Gastrocnemius medialis (tissue), 4 donors: ENCODE data around the gene NHLRC4.

ENCODE experiments used
- CTCF ChIP-seq, 5 experiments: fragments of 450-650 bp in 3 of 5; fragments of 200-600 bp in 2 of 5; sonication (generic) in 2 of 5; IDR thresholded peaks in 4 of 5; conservative IDR thresholded peaks in 1 of 5; 1 replicate in 4 of 5; 2 replicates in 1 of 5; pipeline ENCODE4 v1.5.1; 2016 to 2019; ENCODE audit warnings: antibody characterized with exemption in 5 of 5, mild to moderate bottlenecking in 3 of 5, moderate library complexity in 3 of 5
- POLR2A ChIP-seq, 2 donors: fragments of 450-650 bp; IDR thresholded peaks; one replicate each; pipeline ENCODE4 v1.6.1; 2017; ENCODE audit warnings: antibody characterized with exemption in 2 of 2, mild to moderate bottlenecking in 2 of 2, moderate library complexity in 2 of 2

GRCh38 chr16:591231-591630, 24.4 kb downstream of the NHLRC4 start:
- no peak for TF ChIP-seq POLR2A (IDR thresholded peaks at IDR 0.05)
- TF ChIP-seq CTCF (IDR thresholded peaks at IDR 0.05 in 4 of 5, conservative IDR thresholded peaks at IDR 0.05 in 1 of 5), result no peak
